ENCODE measurements around the gene ZCRB1. TPM values are rescaled to one million over a fixed set of nuclear protein-coding genes. Genes with fewer than 3 reads are reported as not detected.
"Not testable (repeated sequence)": the region's sequence is repeated elsewhere in the genome, so short reads cannot be mapped to it uniquely, and the experiment has no call there.

Gene ZCRB1
- total and polyA plus RNA-seq, 4 donors = 9.8 to 66.3 (median 16.4) TPM

GRCh38 chr12:42332301-42333285 is 6.7 kb upstream of the ZCRB1 start:
- Histone ChIP-seq H3K9me3 (ENCODE audit: control insufficient read depth in 4 of 4, low read length in 3 of 4) (no peaks in the 10 kb centered on the region), H3K9ac (ENCODE audit: low read depth in 1 of 2, low read length in 2 of 2) (no peak overlapping the region), H3K27ac (ENCODE audit: low read depth in 1 of 2, low read length in 2 of 2) (no peak overlapping the region), H3K27me3 (ENCODE audit: control insufficient read depth in 4 of 4, insufficient read depth in 4 of 4, low read length in 3 of 4) (no peaks in the 10 kb centered on the region), H3K36me3 (ENCODE audit: control insufficient read depth in 4 of 4, insufficient read depth in 3 of 4, low read depth in 1 of 4, low read length in 3 of 4) (peaks cover 0 to 10% (median 4%) of the 10 kb centered on the region in 4 donors), H3K4me3 (ENCODE audit: low read depth in 1 of 3, low read length in 3 of 3) (no peak overlapping the region), H3K4me1 (ENCODE audit: control insufficient read depth in 4 of 4, insufficient read depth in 4 of 4, low read length in 3 of 4) (peaks cover 2 to 9% (median 5%) of the 10 kb centered on the region in 4 donors)
- TF ChIP-seq, protein P1, sequence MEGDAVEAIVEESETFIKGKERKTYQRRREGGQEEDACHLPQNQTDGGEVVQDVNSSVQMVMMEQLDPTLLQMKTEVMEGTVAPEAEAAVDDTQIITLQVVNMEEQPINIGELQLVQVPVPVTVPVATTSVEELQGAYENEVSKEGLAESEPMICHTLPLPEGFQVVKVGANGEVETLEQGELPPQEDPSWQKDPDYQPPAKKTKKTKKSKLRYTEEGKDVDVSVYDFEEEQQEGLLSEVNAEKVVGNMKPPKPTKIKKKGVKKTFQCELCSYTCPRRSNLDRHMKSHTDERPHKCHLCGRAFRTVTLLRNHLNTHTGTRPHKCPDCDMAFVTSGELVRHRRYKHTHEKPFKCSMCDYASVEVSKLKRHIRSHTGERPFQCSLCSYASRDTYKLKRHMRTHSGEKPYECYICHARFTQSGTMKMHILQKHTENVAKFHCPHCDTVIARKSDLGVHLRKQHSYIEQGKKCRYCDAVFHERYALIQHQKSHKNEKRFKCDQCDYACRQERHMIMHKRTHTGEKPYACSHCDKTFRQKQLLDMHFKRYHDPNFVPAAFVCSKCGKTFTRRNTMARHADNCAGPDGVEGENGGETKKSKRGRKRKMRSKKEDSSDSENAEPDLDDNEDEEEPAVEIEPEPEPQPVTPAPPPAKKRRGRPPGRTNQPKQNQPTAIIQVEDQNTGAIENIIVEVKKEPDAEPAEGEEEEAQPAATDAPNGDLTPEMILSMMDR (IDR thresholded peaks at IDR 0.05; ENCODE audit: low read depth, low read length, missing input control) = peak; percentile 61
- TF ChIP-seq RAD21 (IDR thresholded peaks at IDR 0.05) (peak; percentile 84 to 86), HNF4A (conservative IDR thresholded peaks at IDR 0.05) (no peak)
- 36% methylated on average over 4 of the region's 4 CpGs for WGBS
- no peak for DNase-seq (ENCODE audit: low spot score)

DNA sequence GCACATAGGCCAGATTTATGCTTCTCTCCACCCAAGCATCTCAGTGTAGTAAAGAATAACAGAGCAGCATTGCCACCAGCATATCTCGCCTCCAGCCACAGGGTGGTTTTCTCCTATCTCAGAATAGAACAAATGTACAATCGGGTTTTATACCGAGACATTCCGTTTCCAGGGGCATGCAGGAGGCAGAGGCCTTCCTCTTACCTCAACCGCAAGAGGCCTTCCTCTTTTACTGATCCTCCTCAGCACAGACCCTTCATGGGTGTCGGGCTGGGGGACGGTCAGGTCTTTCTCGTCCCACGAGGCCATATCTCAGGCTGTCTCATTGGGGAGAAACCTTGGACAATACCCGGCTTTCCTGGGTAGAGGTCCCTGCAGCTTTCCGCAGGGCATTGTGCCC is 4.2 kb upstream of the ZCRB1 start:
- DNase-seq (ENCODE audit: low spot score); H3K9me3 ChIP-seq (ENCODE audit: control insufficient read depth in 4 of 4, low read length in 3 of 4); H3K9ac ChIP-seq (ENCODE audit: low read depth in 1 of 2, low read length in 2 of 2); H3K27ac ChIP-seq (ENCODE audit: low read depth in 1 of 2, low read length in 2 of 2); H3K4me3 ChIP-seq (ENCODE audit: low read depth in 1 of 3, low read length in 3 of 3); H3K27me3 ChIP-seq (ENCODE audit: control insufficient read depth in 4 of 4, insufficient read depth in 4 of 4, low read length in 3 of 4); H3K36me3 ChIP-seq (ENCODE audit: control insufficient read depth in 4 of 4, insufficient read depth in 3 of 4, low read depth in 1 of 4, low read length in 3 of 4): not testable (repeated sequence)
- peaks cover 8 to 28% (median 15%) of the 10 kb centered on the region in 4 donors for H3K4me1 ChIP-seq (ENCODE audit: control insufficient read depth in 4 of 4, insufficient read depth in 4 of 4, low read length in 3 of 4)
- 87% methylated on average over 11 of the region's 11 CpGs for WGBS

- H3K27ac ChIP-seq (ENCODE audit: low read depth in 1 of 2, low read length in 2 of 2) = no peak overlapping the region
- WGBS = 74% methylated on average over 2 of the region's 2 CpGs
- H3K9me3 ChIP-seq (ENCODE audit: control insufficient read depth in 4 of 4, low read length in 3 of 4) = no peaks in the 10 kb centered on the region
- H3K9ac ChIP-seq (ENCODE audit: low read depth in 1 of 2, low read length in 2 of 2) = peak overlapping the region in 1 of 2 donors; percentile 87
- peaks cover 0 to 3% (median 3%) of the 10 kb centered on the region in 4 donors for H3K36me3 ChIP-seq (ENCODE audit: control insufficient read depth in 4 of 4, insufficient read depth in 3 of 4, low read depth in 1 of 4, low read length in 3 of 4)
- peak overlapping the region in 2 of 3 donors; percentile 96 to 97 for H3K4me3 ChIP-seq (ENCODE audit: low read depth in 1 of 3, low read length in 3 of 3)
- DNase-seq (ENCODE audit: low spot score) = no peak
- TF ChIP-seq HNF4G (IDR thresholded peaks at IDR 0.05) = no peak
- no peaks in the 10 kb centered on the region for H3K27me3 ChIP-seq (ENCODE audit: control insufficient read depth in 4 of 4, insufficient read depth in 4 of 4, low read length in 3 of 4)
- H3K4me1 ChIP-seq (ENCODE audit: control insufficient read depth in 4 of 4, insufficient read depth in 4 of 4, low read length in 3 of 4) = peaks cover 8 to 33% (median 21%) of the 10 kb centered on the region in 4 donors
Observed at GRCh38 chr12:42327227-42327590, 1.3 kb upstream of the ZCRB1 start.

- H3K4me1 ChIP-seq (ENCODE audit: control insufficient read depth in 4 of 4, insufficient read depth in 4 of 4, low read length in 3 of 4) = peaks cover 8 to 33% (median 21%) of the 10 kb centered on the region in 4 donors
- H3K4me3 ChIP-seq (ENCODE audit: low read depth in 1 of 3, low read length in 3 of 3) = peak overlapping the region; percentile 96 to 98 (median 97)
- TF ChIP-seq HNF4G (IDR thresholded peaks at IDR 0.05) (no peak), GABPA (IDR thresholded peaks at IDR 0.05 in 1 of 2, conservative IDR thresholded peaks at IDR 0.05 in 1 of 2) (no peak), YY1 (IDR thresholded peaks at IDR 0.05) (no peak), FOXA2 (IDR thresholded peaks at IDR 0.05) (no peak), ATF3 (IDR thresholded peaks at IDR 0.05) (no peak), SP1 (IDR thresholded peaks at IDR 0.05) (no peak), NR2F2 (IDR thresholded peaks at IDR 0.05) (no peak), JUND (IDR thresholded peaks at IDR 0.05) (no peak), ZBTB33 (IDR thresholded peaks at IDR 0.05) (no peak)
- TF ChIP-seq, protein P1 (IDR thresholded peaks at IDR 0.05; ENCODE audit: low read depth, low read length, missing input control) = no peak
- 22% methylated on average over 13 of the region's 13 CpGs for WGBS
- peak overlapping the region; percentile 87 to 88 for H3K9ac ChIP-seq (ENCODE audit: low read depth in 1 of 2, low read length in 2 of 2)
- peaks cover 0 to 3% (median 3%) of the 10 kb centered on the region in 4 donors for H3K36me3 ChIP-seq (ENCODE audit: control insufficient read depth in 4 of 4, insufficient read depth in 3 of 4, low read depth in 1 of 4, low read length in 3 of 4)
- H3K27ac ChIP-seq (ENCODE audit: low read depth in 1 of 2, low read length in 2 of 2) = peak overlapping the region; percentile 50 to 73
- peak; percentile 34 for DNase-seq (ENCODE audit: low spot score)
- H3K9me3 ChIP-seq (ENCODE audit: control insufficient read depth in 4 of 4, low read length in 3 of 4) = no peaks in the 10 kb centered on the region
- H3K27me3 ChIP-seq (ENCODE audit: control insufficient read depth in 4 of 4, insufficient read depth in 4 of 4, low read length in 3 of 4) = no peaks in the 10 kb centered on the region
Observed at GRCh38 chr12:42326541-42327226, 790 bp upstream of the ZCRB1 start.
